Smooth muscle cell (in vitro differentiated cells): Measurements from ENCODE around the gene CST9L. TPM values are rescaled to one million over a fixed set of nuclear protein-coding genes. Genes with fewer than 3 reads are reported as not detected.

Experiments
- DNase-seq: peaks from one replicate; lab custom pipeline; 2025; ENCODE audit not compliant: unreplicated experiment; lab: John Stamatoyannopoulos, UW
- H2AFZ ChIP-seq: fragments of 200-600 bp; sonication (generic); 2 replicates; pipeline ENCODE4 v1.6.0; 2016; ENCODE audit warnings: antibody characterized with exemption, low read depth, mild to moderate bottlenecking
- H3F3A ChIP-seq: fragments of 200-600 bp; sonication (generic); 2 replicates; pipeline ENCODE4 v1.6.0; 2017; ENCODE audit warnings: antibody characterized with exemption, low read depth
- H3K27ac ChIP-seq: fragments of 200-600 bp; sonication (generic); 2 replicates; pipeline ENCODE4 v1.5.1; 2016; ENCODE audit warnings: low read depth, mild to moderate bottlenecking
- H3K27me3 ChIP-seq: fragments of 200-600 bp; sonication (generic); 2 replicates; pipeline ENCODE4 v1.6.1; 2016; ENCODE audit warnings: low read depth, mild to moderate bottlenecking
- H3K36me3 ChIP-seq: fragments of 200-600 bp; sonication (generic); 2 replicates; pipeline ENCODE4 v1.5.1; 2016; ENCODE audit warnings: low read depth
- H3K4me1 ChIP-seq: fragments of 200-600 bp; sonication (generic); 2 replicates; pipeline ENCODE4 v1.5.1; 2016; ENCODE audit warnings: low read depth
- H3K4me2 ChIP-seq: fragments of 200-600 bp; sonication (generic); 2 replicates; pipeline ENCODE4 v1.6.0; 2016; ENCODE audit warnings: mild to moderate bottlenecking
- H3K4me3 ChIP-seq: fragments of 200-600 bp; sonication (generic); 2 replicates; pipeline ENCODE4 v1.5.1; 2016; ENCODE audit warnings: mild to moderate bottlenecking
- H3K79me2 ChIP-seq: fragments of 200-600 bp; sonication (generic); 2 replicates; pipeline ENCODE4 v1.6.0; 2016; ENCODE audit warnings: low read depth, mild to moderate bottlenecking
- H3K9ac ChIP-seq: fragments of 200-600 bp; sonication (generic); 2 replicates; pipeline ENCODE4 v1.6.0; 2016; ENCODE audit warnings: low read depth
- H3K9me3 ChIP-seq: fragments of 200-600 bp; sonication (generic); replicated peaks from 2 replicates; pipeline ENCODE4 v1.5.1; 2016; ENCODE audit warnings: low read depth
- H4K20me1 ChIP-seq: fragments of 200-600 bp; sonication (generic); 2 replicates; pipeline ENCODE4 v1.6.0; 2016; ENCODE audit warnings: low read depth
- CTCF ChIP-seq: fragments of 200-600 bp; sonication (generic); IDR thresholded peaks from 2 replicates; pipeline ENCODE4 v1.5.1; 2017; ENCODE audit warnings: borderline replicate concordance, mild to moderate bottlenecking, antibody characterized with exemption; ENCODE audit not compliant: insufficient read depth, poor library complexity, severe bottlenecking
- whole genome bisulfite sequencing: methylation state at CpG from one replicate; pipeline ENCODE4 v1.1.7; 2016; ENCODE audit warnings: low lambda C conversion rate; 5-methylcytosine and 5-hydroxymethylcytosine counted together
- polyA plus RNA-seq: library from polyadenylated mRNA; unstranded; fragments of >200 nt; fragmentation: Nextera tagmentation; extraction: Ambion mirVana; gene quantifications from 2 replicates; pipeline ENCODE4 v1.2.1, GENCODE V29; 2016
- total RNA-seq: library from RNA; depleted of rRNA; stranded (reverse); fragments of >200 nt; gene quantifications from 2 replicates; pipeline ENCODE4 v1.2.3, GENCODE V29; 2014

Gene CST9L
- total and polyA plus RNA-seq, 2 experiments from 2014 or later, result not detected

GRCh38 chr20:23570178-23570760 lies 2.0 kb upstream of the CST9L start:
- Histone ChIP-seq H3K79me2 (no peaks in the 10 kb centered on the region), H3K9me3 (no peaks in the 10 kb centered on the region), H3K27me3 (peaks cover 1% of the 10 kb centered on the region), H3K27ac (no peak overlapping the region), H3K4me3 (no peak overlapping the region), H3F3A (no peaks in the 10 kb centered on the region), H3K4me1 (no peaks in the 10 kb centered on the region), H4K20me1 (no peaks in the 10 kb centered on the region), H3K36me3 (no peaks in the 10 kb centered on the region), H2AFZ (no peak overlapping the region), H3K9ac (no peak overlapping the region), H3K4me2 (no peak overlapping the region)
- DNase-seq, result no peak
- no peak for TF ChIP-seq CTCF
- WGBS, result 100% methylated on average over 2 of the region's 2 CpGs

GRCh38 chr20:23569570-23569969 lies 1.3 kb upstream of the CST9L start:
- WGBS, result 94% methylated on average over 1 of the region's 1 CpG
- Histone ChIP-seq H4K20me1 (no peaks in the 10 kb centered on the region), H3F3A (no peaks in the 10 kb centered on the region), H3K36me3 (no peaks in the 10 kb centered on the region), H3K9me3 (no peaks in the 10 kb centered on the region), H3K4me1 (no peaks in the 10 kb centered on the region), H3K9ac (no peak overlapping the region), H3K27ac (no peak overlapping the region), H3K79me2 (no peaks in the 10 kb centered on the region), H3K27me3 (peaks cover 2% of the 10 kb centered on the region), H3K4me2 (no peak overlapping the region), H3K4me3 (no peak overlapping the region), H2AFZ (no peak overlapping the region)
- DNase-seq, result no peak
- TF ChIP-seq CTCF, result no peak

GRCh38 chr20:23568971-23569330 lies 667 bp upstream of the CST9L start:
- Histone ChIP-seq H3K36me3 (no peaks in the 10 kb centered on the region), H3K4me2 (no peak overlapping the region), H3K27me3 (peaks cover 2% of the 10 kb centered on the region), H3F3A (no peaks in the 10 kb centered on the region), H3K9ac (no peak overlapping the region), H2AFZ (no peak overlapping the region), H3K27ac (no peak overlapping the region), H3K9me3 (no peaks in the 10 kb centered on the region), H4K20me1 (no peaks in the 10 kb centered on the region), H3K4me1 (no peaks in the 10 kb centered on the region), H3K4me3 (no peak overlapping the region), H3K79me2 (no peaks in the 10 kb centered on the region)
- WGBS, result 100% methylated on average over 1 of the region's 1 CpG
- DNase-seq, result no peak
- no peak for TF ChIP-seq CTCF

- WGBS, result 90% methylated on average over 7 of the region's 7 CpGs
- no peak for DNase-seq
- Histone ChIP-seq H3K79me2 (no peaks in the 10 kb centered on the region), H3K4me1 (no peaks in the 10 kb centered on the region), H3F3A (no peaks in the 10 kb centered on the region), H4K20me1 (no peaks in the 10 kb centered on the region), H3K27me3 (peaks cover 2% of the 10 kb centered on the region), H2AFZ (no peak overlapping the region), H3K9ac (no peak overlapping the region), H3K4me2 (no peak overlapping the region), H3K9me3 (peaks cover 3% of the 10 kb centered on the region), H3K27ac (no peak overlapping the region), H3K4me3 (no peak overlapping the region), H3K36me3 (no peaks in the 10 kb centered on the region)
- no peak for TF ChIP-seq CTCF
Observed at GRCh38 chr20:23566199-23566932, 1.9 kb downstream of the CST9L start.
